Adipocyte (in vitro differentiated cells): ENCODE results near the gene PIBF1.
A peak's percentile ranks its signal among the peaks of the same experiment; 100 is the strongest.

Experiments used
- DNase-seq: peaks from one replicate; pipeline ENCODE4 v3.0.0-alpha.2; 2015; ENCODE audit warnings: low read depth
- H3K27me3 ChIP-seq: replicated peaks from 2 replicates; pipeline ENCODE4 v1.7.0; 2013; ENCODE audit warnings: mild to moderate bottlenecking, low read length, moderate library complexity; ENCODE audit not compliant: control insufficient read depth, insufficient read depth
- H3K36me3 ChIP-seq: 2 replicates; pipeline ENCODE4 v1.7.0; 2013; ENCODE audit warnings: low read length, mild to moderate bottlenecking, moderate library complexity; ENCODE audit not compliant: control insufficient read depth, insufficient read depth, severe bottlenecking
- H3K4me1 ChIP-seq: 2 replicates; pipeline ENCODE4 v1.7.0; 2013; ENCODE audit warnings: mild to moderate bottlenecking, low read length, moderate library complexity; ENCODE audit not compliant: control insufficient read depth, insufficient read depth
- H3K4me3 ChIP-seq: 2 replicates; pipeline ENCODE4 v1.7.0; 2013; ENCODE audit warnings: mild to moderate bottlenecking, low read length, moderate library complexity
- H3K9ac ChIP-seq: 2 replicates; pipeline ENCODE4 v1.7.0; 2013; ENCODE audit warnings: mild to moderate bottlenecking, low read length, moderate library complexity
- H3K9me3 ChIP-seq: 2 replicates; pipeline ENCODE4 v1.7.0; 2013; ENCODE audit warnings: mild to moderate bottlenecking, low read length, moderate library complexity; ENCODE audit not compliant: control insufficient read depth

Gene PIBF1

DNA sequence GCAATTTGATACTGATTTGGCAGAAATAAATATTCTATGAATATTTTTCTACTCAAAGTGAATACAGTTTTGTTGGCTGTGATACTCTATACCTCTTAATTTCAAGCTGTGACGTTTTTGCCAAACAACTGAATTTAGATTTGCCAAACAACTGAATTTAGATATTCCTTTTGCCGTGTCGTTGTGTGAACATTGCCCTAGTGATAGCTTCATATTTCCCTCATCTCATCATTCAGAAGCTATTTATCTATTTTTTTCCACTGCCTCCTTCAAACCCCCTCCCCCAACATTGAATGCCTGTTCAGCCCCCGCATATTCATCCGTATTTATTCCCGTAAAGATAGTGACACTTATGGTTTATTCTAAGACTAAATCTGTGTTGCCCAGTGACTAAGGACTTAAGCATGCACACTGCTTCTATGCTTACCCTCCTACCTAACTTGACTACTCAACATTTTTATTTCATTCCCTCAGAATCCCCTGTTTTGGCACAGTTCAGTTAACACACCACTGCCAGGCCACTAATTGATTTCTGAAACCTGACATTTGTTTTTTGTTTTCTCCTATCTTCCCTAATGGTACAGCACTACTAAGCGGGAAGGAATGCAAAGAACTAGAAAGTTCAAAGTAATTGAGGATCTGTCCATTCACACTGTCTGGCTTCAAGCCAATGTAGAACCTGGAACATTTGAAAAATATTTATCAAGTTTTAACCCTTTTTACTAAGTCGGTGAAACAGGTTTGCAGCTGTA, 274.1 kb downstream of the PIBF1 start:
- Histone ChIP-seq H3K36me3 (no peaks in the 10 kb centered on the region), H3K9ac (no peak overlapping the region), H3K4me1 (peaks cover 10% of the 10 kb centered on the region), H3K9me3 (no peaks in the 10 kb centered on the region), H3K4me3 (no peak overlapping the region), H3K27me3 (no peaks in the 10 kb centered on the region)
- peak; percentile 66 for DNase-seq

- Histone ChIP-seq H3K27me3 (no peaks in the 10 kb centered on the region), H3K9ac (no peak overlapping the region)
- no peak for DNase-seq
Observed at GRCh38 chr13:73056565-73056962, 274.6 kb downstream of the PIBF1 start.

DNA sequence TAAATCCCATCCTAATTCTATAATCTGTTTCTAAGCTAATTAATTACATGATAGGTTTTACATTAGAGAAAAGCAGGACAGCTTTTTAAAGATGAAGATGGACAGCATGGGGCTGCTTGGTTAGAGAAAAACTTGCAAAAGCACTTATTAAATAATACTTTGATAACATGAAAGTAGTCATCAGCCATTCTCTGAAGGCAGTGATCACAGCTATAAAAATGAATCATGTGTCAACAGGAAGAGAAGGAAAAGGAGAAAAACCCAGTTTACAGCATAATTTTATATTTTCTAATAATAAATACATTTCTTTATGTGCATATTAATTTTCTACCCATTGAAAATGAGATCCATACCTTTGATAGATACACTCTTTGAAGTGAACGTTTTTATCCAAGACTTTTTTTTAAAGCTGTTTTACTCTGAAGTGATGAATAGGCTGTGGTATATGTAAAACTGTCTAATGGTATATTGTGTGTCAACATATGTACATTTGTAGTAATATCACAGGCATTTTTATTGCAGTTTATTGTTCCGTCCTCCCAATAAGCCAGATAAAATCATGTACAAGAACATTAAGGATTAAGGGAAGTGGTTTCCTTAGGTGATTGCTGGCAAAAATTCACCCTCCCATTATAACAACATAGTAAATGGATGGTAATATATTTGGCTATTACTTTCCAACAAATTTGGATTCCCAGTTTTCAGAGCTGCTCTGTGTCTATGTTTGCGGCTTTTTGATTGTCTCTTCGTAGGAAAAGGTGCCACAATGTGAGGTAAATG, 275.5 kb downstream of the PIBF1 start:
- Histone ChIP-seq H3K9me3 (no peaks in the 10 kb centered on the region), H3K4me1 (peaks cover 19% of the 10 kb centered on the region), H3K9ac (peak overlapping the region; percentile 79), H3K4me3 (peak overlapping the region; percentile 89), H3K36me3 (peaks cover 3% of the 10 kb centered on the region), H3K27me3 (no peaks in the 10 kb centered on the region)
- no peak for DNase-seq

More at GRCh38 chr13:73056565-73056962, 274.6 kb downstream of the PIBF1 start:
- no peak overlapping the region for H3K4me3 ChIP-seq
- no peaks in the 10 kb centered on the region for H3K36me3 ChIP-seq
- H3K4me1 ChIP-seq = peaks cover 16% of the 10 kb centered on the region
- no peaks in the 10 kb centered on the region for H3K9me3 ChIP-seq

DNA sequence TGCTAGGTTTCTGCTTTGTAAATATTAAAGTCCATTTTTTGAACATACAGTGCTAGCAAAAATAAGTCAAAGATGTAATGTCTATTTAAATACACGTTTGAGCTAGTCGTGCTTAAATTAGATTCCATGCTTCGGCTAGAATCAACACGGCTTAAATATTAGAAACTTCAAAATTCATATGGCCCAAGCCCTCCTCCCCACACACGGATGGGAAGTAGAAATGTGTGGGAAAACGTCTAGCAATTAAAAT, 276.1 kb downstream of the PIBF1 start:
- DNase-seq = no peak
- Histone ChIP-seq H3K9ac (peak overlapping the region; percentile 79), H3K4me1 (peaks cover 19% of the 10 kb centered on the region), H3K27me3 (no peaks in the 10 kb centered on the region), H3K4me3 (peak overlapping the region; percentile 89), H3K9me3 (no peaks in the 10 kb centered on the region), H3K36me3 (peaks cover 6% of the 10 kb centered on the region)

- DNase-seq = no peak
- Histone ChIP-seq H3K9ac (peak overlapping the region; percentile 79), H3K4me3 (peak overlapping the region; percentile 89), H3K9me3 (no peaks in the 10 kb centered on the region), H3K36me3 (peaks cover 6% of the 10 kb centered on the region), H3K4me1 (peaks cover 19% of the 10 kb centered on the region), H3K27me3 (no peaks in the 10 kb centered on the region)
Observed at GRCh38 chr13:73058432-73058735, 276.5 kb downstream of the PIBF1 start.

DNA sequence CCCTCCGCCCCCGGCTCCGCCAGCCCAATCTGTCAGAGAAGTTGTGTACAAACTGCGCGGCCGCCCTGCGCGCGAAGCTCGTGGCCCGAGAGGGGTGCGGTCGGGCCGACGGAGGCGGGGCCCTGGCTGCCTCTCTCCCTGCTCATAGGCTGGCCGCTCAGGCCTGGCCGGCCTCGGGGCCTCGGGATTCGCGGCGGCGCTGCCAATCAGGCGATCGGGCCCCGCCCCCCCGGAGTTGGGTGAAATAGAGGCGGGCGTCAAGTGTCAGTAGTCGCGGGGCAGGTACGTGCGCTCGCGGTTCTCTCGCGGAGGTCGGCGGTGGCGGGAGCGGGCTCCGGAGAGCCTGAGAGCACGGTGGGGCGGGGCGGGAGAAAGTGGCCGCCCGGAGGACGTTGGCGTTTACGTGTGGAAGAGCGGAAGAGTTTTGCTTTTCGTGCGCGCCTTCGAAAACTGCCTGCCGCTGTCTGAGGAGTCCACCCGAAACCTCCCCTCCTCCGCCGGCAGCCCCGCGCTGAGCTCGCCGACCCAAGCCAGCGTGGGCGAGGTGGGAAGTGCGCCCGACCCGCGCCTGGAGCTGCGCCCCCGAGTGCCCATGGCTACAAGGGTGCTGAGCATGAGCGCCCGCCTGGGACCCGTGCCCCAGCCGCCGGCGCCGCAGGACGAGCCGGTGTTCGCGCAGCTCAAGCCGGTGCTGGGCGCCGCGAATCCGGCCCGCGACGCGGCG, 277.0 kb downstream of the PIBF1 start, which contains the start of gene KLF5:
Gene KLF5 (plus strand): TSS at position 270 of the 724 bp plus-strand sequence. CDS start 323 bp downstream, at position 593.
- Histone ChIP-seq H3K36me3 (peaks cover 10% of the 10 kb centered on the region), H3K4me3 (peak within 1 kb of the TSS; percentile 89), H3K4me1 (peaks cover 19% of the 10 kb centered on the region), H3K9me3 (no peaks in the 10 kb centered on the region), H3K9ac (peak within 1 kb of the TSS; percentile 84), H3K27me3 (no peaks in the 10 kb centered on the region)
- peak; percentile 99 for DNase-seq

DNA sequence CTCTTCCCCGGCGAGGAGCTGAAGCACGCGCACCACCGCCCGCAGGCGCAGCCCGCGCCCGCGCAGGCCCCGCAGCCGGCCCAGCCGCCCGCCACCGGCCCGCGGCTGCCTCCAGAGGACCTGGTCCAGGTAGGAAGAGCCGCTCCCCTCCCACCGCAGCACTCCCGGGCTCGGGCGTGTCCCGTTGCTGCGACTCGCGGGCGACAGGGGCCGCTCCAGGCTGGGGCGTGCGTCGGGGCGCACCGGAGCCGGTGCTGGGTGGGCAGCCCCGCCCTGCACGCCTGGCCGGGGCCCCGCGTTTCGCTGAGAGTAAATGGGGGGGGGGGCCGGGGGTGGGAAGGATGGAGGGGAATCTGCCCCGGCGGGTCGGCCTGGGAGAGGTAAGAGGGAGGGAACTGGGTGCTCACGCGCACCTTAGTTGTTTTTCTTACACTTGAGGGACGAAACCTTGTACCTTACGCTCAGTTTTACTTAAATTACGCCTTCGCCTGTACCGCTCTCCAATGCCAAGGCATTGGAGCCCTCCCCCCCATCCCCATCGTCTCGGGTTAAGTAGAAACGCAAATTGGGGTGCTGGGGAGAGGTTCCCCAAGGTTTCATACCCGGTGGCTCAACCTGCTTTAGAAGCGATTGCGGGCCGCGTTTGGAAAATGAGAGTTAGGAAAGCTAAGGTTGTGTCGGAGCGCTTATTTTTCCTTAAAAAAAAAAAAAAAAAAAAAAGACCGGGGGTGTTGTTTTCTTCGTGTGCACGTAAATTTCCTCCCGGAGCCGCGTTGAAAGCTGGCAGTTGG, 277.7 kb downstream of the PIBF1 start:
- Histone ChIP-seq H3K36me3 (peaks cover 13% of the 10 kb centered on the region), H3K4me1 (peaks cover 19% of the 10 kb centered on the region)

DNA sequence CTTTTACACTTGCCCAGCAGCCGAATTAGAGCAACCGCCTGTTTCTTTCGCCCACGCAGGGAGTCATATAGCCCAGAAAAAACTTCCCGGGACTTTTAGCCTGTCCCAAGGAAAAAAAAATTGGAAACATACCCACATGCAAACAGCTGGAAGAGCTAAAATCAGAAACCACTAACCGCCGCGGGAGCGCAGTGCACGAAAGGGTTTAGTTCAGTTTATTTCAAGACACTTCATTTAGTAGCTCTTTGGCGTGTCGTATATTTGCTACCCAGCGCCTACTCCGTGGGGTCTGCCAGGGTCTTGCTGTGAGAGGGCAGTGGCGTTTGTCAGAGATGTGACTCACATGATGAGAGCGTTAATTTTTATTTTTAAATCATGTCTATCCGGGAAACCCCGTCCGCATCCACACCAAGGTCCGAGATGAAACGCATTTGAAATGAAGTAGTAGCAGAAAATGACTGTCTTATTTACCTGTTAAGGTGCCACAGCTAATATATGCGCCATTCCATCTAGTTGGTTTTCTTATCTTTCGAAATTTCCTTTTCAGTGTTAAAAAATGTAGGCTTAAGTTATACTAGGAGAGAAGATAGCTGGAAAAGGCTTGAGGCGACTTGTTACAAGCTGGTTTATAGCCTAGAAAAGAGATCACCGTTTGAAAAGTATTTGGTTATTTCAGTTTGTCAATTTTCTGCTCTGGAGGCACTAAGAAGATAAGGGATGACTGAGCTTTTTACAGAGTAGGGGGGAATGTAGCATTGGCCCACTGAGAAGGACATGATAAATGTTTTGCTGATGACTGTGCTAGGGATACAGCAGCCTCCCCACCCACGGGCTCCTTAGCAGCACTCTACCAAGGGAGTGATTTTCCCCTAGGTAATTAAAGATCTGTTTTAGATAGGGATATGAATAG, 278.6 kb downstream of the PIBF1 start:
- peak overlapping the region; percentile 89 for H3K4me3 ChIP-seq
- DNase-seq = peak; percentile 84
- H3K4me1 ChIP-seq = peaks cover 19% of the 10 kb centered on the region
- H3K27me3 ChIP-seq = no peaks in the 10 kb centered on the region
- H3K9ac ChIP-seq = peak overlapping the region; percentile 84
- H3K36me3 ChIP-seq = peaks cover 16% of the 10 kb centered on the region
- H3K9me3 ChIP-seq = no peaks in the 10 kb centered on the region

More for the DNA sequence above, 277.7 kb downstream of the PIBF1 start:
- peak; percentile 73 for DNase-seq
- Histone ChIP-seq H3K9ac (peak overlapping the region; percentile 84), H3K27me3 (no peaks in the 10 kb centered on the region), H3K9me3 (no peaks in the 10 kb centered on the region), H3K4me3 (peak overlapping the region; percentile 89)

DNA sequence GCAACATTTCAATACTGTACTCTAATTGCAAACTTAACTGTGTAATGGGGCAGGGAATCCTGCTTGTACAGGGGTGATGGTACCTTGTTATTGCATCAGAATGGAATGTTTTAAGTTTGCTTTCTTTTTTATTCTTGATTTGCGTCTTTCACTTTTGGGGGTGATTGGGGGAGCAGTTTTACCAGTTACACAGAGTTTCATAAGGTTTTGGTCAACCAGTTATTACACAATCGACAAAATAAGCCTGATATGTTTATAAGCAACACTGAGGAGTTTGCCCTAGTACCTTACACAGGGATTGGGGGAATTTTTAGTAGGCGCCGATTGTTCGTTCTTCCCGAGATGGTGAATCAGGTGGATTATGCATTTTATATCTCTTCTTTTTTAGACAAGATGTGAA, 279.5 kb downstream of the PIBF1 start:
- H3K9ac ChIP-seq = no peak overlapping the region
- DNase-seq = peak; percentile 45
- H3K9me3 ChIP-seq = no peaks in the 10 kb centered on the region
- H3K36me3 ChIP-seq = peaks cover 16% of the 10 kb centered on the region
- peaks cover 19% of the 10 kb centered on the region for H3K4me1 ChIP-seq
- H3K4me3 ChIP-seq = peak overlapping the region; percentile 89
- H3K27me3 ChIP-seq = no peaks in the 10 kb centered on the region

- Histone ChIP-seq H3K27me3 (no peaks in the 10 kb centered on the region), H3K36me3 (peaks cover 17% of the 10 kb centered on the region), H3K4me1 (peaks cover 19% of the 10 kb centered on the region), H3K4me3 (peak overlapping the region; percentile 89), H3K9ac (no peak overlapping the region), H3K9me3 (no peaks in the 10 kb centered on the region)
- no peak for DNase-seq
Observed at GRCh38 chr13:73061876-73062275, 279.9 kb downstream of the PIBF1 start.
